ENCODE data around the gene SERPINB7. TPM values are rescaled to one million over a fixed set of nuclear protein-coding genes. Genes with fewer than 3 reads are reported as not detected.

The SERPINB7 gene
- total RNA-seq, 1 experiment from 2014 or later: not detected

GRCh38 chr18:63834471-63835113 is 59.4 kb downstream of the SERPINB7 start:
- Histone ChIP-seq H2BK120ac (ENCODE audit: low read depth, low read length, poor library complexity, severe bottlenecking) (no peak overlapping the region), H3K18ac (ENCODE audit: insufficient read length, low read depth, low read length) (no peak overlapping the region), H4K5ac (ENCODE audit: insufficient read length, low read depth, low read length) (no peak overlapping the region), H3K14ac (ENCODE audit: insufficient read depth, low read length) (no peak overlapping the region), H3K4ac (ENCODE audit: low read depth, low read length) (no peak overlapping the region), H2AK5ac (ENCODE audit: insufficient read length, low read length) (no peak overlapping the region), H3K23me2 (ENCODE audit: insufficient read length, low read depth, low read length, poor library complexity, severe bottlenecking) (no peaks in the 10 kb centered on the region), H3T11ph (ENCODE audit: low read length) (no peak overlapping the region), H3K27me3 (ENCODE audit: insufficient read depth, low read length) (no peaks in the 10 kb centered on the region), H2BK12ac (ENCODE audit: insufficient read length, low read depth, low read length) (no peak overlapping the region), H3K56ac (ENCODE audit: insufficient read length, low read depth, low read length) (no peak overlapping the region), H3K9me3 (ENCODE audit: control insufficient read depth, low read depth, low read length) (no peaks in the 10 kb centered on the region), H2BK15ac (ENCODE audit: low read depth, low read length) (no peak overlapping the region), H3K4me1 (ENCODE audit: insufficient read depth, low read length) (no peaks in the 10 kb centered on the region), H4K91ac (ENCODE audit: insufficient read length, low read depth, low read length) (no peak overlapping the region), H3K4me2 (ENCODE audit: insufficient read depth, insufficient read length, low read length) (no peak overlapping the region), H3K79me1 (ENCODE audit: insufficient read depth, low read depth, low read length, poor library complexity, severe bottlenecking) (no peaks in the 10 kb centered on the region), H3K27ac (ENCODE audit: insufficient read length, low read depth, low read length) (no peak overlapping the region), H2BK20ac (ENCODE audit: low read depth, low read length, poor library complexity, severe bottlenecking) (no peak overlapping the region), H3K9ac (ENCODE audit: extremely low read depth, insufficient read length, low read length) (no peak overlapping the region), H3K23ac (ENCODE audit: insufficient read length, low read depth, low read length) (no peak overlapping the region), H4K20me1 (ENCODE audit: control insufficient read depth, insufficient read depth, insufficient read length) (no peaks in the 10 kb centered on the region), H2BK5ac (ENCODE audit: insufficient read length, low read length) (no peak overlapping the region), H4K8ac (replicated peaks; ENCODE audit: insufficient read length, low read depth, low read length) (no peak overlapping the region), H3K79me2 (ENCODE audit: insufficient read depth, low read length) (no peaks in the 10 kb centered on the region), H2AFZ (ENCODE audit: low read length) (no peak overlapping the region)
- DNase-seq: no peak
- no peaks in the 10 kb centered on the region for H3K36me3 Mint-ChIP-seq (ENCODE audit: insufficient read depth in 1 of 3, low read depth in 3 of 3)
- H3K27ac Mint-ChIP-seq: no peak overlapping the region
- no peaks in the 10 kb centered on the region for H3K4me1 Mint-ChIP-seq
- TF ChIP-seq CTCF (conservative IDR thresholded peaks at IDR 0.05): no peak
- H3K4me3 Mint-ChIP-seq: no peak overlapping the region
- WGBS (ENCODE audit: extremely low coverage, insufficient read length, low lambda C conversion rate): no CpG with 5 or more reads among the region's 4 CpGs
- no peaks in the 10 kb centered on the region for H3K27me3 Mint-ChIP-seq (ENCODE audit: low read depth)
- H3K9me3 Mint-ChIP-seq: no peaks in the 10 kb centered on the region

All from H9 (cell line).